ENCODE results near the gene GRK3.

DNA sequence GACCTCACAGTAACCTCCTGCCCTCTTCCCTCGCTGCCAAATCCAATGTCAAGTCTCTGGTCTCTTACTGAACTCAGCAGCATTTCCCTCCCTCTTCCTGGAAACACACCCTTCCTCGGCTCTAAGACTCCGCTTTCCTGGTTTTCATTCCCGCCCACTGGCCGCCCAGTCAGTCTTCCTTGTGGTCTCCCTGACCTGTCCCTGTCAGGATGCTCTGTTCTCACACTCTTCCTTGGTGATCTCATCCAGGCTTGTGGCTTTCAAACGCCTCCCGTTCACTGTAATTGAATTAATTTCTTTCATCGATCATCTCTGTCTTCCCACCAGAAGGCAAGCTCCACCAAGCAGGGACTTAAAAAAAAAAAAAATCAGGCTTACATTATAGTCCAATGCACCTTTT, 211.1 kb downstream of the GRK3 start:
- TF ChIP-seq, protein P1, sequence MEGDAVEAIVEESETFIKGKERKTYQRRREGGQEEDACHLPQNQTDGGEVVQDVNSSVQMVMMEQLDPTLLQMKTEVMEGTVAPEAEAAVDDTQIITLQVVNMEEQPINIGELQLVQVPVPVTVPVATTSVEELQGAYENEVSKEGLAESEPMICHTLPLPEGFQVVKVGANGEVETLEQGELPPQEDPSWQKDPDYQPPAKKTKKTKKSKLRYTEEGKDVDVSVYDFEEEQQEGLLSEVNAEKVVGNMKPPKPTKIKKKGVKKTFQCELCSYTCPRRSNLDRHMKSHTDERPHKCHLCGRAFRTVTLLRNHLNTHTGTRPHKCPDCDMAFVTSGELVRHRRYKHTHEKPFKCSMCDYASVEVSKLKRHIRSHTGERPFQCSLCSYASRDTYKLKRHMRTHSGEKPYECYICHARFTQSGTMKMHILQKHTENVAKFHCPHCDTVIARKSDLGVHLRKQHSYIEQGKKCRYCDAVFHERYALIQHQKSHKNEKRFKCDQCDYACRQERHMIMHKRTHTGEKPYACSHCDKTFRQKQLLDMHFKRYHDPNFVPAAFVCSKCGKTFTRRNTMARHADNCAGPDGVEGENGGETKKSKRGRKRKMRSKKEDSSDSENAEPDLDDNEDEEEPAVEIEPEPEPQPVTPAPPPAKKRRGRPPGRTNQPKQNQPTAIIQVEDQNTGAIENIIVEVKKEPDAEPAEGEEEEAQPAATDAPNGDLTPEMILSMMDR (IDR thresholded peaks at IDR 0.05): no peak
- TF ChIP-seq POLR2A (IDR thresholded peaks at IDR 0.05): no peak

Measured in Peyer's patch (tissue), 4 donors.